Hematopoietic multipotent progenitor cell treated with erythropoietin and hydrocortisone succinate and interleukin-3 and kit ligand, for 17 days (in vitro differentiated cells): ENCODE measurements around the gene ZNF142.

Source experiments
- DNase-seq: peaks from one replicate; pipeline ENCODE4 v3.0.0-alpha.2; 2015; ENCODE audit warnings: low spot score

ZNF142 gene

DNA sequence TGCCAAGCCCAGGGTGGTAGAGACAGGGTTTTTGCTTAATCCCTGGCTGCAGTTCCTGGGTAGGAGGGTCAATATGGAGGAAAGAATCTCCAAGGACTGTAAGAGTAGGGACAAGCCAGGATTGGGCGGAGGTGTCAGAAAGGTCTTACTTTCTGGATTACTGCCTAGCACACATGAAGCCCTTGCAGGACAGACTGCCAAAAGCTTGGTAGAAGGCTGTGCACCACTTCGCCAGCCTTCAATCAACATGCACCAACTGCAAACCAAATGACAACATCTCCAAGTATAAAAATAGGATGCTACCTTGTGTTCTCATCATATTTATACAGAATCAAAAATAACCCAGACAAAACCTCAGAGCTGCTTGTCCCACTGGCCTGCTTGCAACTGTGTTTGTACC, 3.7 kb downstream of the ZNF142 start:
- no peak for DNase-seq

DNA sequence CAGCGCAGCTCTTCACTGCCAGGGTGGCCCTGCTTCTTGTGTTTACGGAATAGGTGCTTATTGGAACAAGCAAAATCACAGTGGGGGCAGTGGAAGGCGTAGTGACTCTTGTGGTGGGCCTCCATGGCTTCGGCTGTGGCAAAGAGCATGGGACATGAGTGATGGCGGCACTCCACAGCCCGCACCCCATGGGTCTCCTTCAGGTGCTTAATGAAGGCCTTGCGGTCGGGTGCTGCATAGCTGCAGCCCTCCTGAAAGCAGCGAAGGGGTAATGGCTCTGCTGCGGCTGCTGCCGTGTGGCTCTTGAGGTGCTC, 10.7 kb downstream of the ZNF142 start:
- no peak for DNase-seq

DNA sequence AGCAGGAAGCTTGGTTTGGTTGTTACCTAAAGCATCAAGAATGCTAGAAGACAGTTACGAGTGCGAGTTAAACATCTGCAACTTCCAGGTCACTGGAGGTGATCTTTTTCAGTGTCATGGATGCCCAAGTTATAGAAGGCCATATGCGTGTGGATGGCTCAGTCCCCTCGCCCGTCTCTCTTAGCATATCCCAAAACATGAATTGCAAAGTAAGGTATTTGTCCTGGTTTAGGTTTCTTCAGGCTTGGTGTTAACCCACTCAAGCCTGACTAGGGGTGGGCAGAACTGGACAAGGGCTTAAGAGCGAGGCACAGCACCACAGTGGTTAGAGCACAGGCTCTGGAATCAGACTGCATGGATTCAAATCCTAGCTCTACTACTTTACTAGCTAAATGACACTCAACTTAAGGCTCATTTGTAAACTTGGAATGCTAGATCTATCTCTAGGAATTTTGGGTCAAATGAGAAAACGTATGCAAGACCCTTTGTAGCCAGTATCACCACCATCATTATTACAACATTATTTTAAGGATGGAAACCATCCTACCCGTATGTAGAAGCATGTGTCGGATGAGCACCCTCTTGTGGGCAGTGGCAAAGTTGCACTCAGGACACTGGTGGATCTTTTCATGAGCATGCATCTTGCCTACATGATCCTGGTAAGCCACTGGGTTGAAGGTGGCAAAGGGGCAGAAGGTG, 11.2 kb downstream of the ZNF142 start:
- DNase-seq: peak; percentile 56

DNA sequence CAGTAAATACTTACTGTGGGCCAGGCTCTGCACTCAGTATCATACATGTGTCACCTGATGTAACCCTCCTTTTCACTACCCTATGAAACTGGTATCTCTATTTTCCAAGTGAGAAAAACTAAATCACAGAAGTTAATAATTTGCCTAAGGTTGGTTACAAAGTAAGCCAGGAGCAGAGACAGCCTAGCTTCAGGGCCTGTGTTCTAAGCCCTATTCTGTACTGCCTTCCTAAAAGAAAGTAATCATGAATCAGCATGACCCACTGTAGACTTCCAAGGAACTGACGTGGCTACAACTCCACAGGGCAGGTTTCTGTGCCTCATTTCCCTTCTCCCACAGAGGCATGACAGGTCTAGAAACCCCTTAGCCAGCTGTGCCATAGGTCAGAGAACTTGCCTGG, 14.3 kb downstream of the ZNF142 start:
- DNase-seq: no peak

- DNase-seq: no peak
These were observed 14.7 kb downstream of the ZNF142 start for GRCh38 chr2:218644721-218645120.

- DNase-seq: no peak
These were observed 15.6 kb downstream of the ZNF142 start for GRCh38 chr2:218643751-218644310.

DNA sequence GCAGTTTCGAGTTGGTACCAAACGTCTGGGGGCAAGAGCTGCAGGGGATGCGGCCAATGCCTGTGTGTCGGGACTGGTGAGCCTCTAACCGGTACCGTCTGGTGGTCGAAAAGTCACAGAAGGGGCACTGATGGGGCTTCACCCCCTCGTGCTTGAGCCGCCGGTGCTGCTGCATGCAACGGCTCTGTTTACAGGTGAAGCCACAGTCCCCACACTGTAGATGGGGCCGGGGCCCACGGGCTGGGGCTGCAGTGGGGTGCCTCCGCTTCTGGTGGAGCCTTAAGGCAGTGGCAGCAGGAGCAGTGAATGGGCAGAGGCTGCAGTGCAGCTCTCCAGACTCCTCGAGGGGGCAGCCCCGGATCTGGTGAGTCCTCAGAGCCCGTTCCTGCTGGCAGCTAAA, 16.6 kb downstream of the ZNF142 start:
- no peak for DNase-seq

- DNase-seq: no peak
These were observed 17.2 kb downstream of the ZNF142 start for GRCh38 chr2:218642121-218642656.

- DNase-seq: no peak
These were observed 21.1 kb downstream of the ZNF142 start for GRCh38 chr2:218638372-218638771.

DNA sequence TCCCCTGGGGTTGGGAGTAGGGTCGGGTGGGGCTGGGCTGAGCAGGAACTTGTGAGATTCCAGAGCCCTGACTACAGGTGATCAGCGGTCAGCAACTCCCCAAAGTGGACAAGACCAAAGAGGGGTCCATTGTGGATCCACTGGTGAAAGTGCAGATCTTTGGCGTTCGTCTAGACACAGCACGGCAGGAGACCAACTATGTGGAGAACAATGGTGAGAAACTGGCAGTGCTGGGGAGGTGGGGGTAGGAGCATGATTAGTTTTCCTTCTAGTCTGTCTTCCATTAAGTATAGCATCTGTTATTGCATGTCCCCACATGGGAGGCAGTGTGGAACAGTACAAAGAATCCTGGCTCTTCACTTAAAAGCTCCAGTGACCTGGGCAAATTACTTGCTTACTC, 23.7 kb downstream of the ZNF142 start:
- no peak for DNase-seq

DNA sequence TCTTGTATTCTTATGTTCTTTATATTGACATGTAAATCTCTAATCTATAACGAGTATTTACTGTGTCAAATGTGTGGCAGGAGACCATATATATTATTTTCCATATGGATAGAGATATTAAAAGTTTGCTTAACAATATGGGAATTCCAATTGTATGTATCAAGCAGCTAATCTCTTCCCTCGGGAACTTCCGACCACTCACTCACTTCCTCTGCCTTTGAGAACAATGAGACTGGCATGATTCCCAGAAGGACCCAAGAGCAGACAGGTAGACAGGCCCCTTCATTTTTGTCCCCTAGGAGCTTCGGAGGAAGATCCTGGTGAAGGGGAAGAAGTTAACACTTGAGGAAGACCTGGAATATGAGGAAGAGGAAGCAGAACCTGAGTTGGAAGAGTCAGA, 27.6 kb downstream of the ZNF142 start:
- DNase-seq: no peak

- no peak for DNase-seq
These were observed 31.5 kb downstream of the ZNF142 start for GRCh38 chr2:218627939-218628338.

DNA sequence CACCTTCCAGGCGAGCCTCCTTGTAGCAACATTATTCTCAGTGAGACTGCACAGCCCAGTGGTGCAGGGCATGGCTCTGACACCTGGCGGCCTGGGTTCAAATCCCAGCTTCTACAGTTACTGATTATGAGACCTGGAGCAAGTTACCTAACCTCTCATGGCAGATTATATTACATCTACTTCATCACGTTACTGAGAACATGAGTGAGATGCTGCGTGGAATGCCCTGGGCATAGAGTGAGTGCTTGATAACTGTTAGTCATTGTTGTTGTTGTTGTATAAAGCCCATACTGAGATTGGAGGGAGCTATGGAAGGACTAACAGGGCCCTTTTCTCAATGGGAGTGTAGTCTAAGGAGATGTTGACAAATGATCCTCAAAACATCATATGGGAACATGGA, 33.1 kb downstream of the ZNF142 start:
- no peak for DNase-seq

DNA sequence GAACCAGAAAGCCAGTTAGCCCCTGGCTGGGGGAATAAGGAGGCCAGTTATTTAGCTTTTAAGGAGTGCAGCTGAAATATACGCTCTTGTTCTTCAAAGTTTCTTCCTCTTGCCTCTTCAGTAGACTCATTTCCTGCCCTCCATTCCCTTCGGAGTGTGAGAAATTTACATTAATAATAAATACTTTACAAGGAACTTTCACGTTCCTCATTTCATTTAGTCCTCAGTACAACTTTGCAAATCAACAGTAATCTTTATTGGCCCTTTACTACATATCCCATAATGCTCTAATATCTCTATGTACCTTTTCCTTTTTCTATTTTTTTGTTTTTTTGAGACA, 36.1 kb downstream of the ZNF142 start:
- DNase-seq: no peak

DNA sequence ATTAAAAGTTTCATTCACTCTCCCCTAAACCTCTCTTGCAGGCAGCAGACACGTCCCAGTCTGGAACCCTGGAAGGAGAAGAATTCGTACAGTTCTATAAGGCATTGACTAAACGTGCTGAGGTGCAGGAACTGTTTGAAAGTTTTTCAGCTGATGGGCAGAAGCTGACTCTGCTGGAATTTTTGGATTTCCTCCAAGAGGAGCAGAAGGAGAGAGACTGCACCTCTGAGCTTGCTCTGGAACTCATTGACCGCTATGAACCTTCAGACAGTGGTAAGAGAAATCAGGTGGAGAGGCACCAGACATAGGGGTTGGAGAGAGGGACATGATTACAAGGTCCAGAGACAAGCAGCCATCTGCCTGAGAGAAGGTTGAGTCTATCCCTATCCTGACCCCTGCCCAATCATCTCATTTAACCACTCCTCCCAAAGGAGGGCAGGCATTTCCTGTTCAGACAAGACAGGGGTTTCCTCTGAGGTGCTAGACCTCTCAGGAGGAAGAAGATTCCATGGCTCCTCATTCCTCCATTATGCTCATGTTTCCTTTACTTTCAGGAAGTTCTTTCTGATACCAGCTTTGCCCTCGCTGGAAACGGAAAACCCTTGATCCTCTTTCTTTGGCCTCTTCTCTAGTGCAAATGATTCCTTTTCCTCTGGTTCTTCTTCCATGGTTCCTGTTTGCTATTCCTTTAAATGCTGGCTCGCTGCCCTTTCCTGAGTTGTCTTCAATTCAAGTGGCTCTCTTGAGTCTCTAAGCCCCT, 36.6 kb downstream of the ZNF142 start:
- no peak for DNase-seq

- no peak for DNase-seq
These were observed 38.4 kb downstream of the ZNF142 start for GRCh38 chr2:218621007-218621406.

GRCh38 chr2:218618102-218618860, 41.1 kb downstream of the ZNF142 start:
- no peak for DNase-seq

DNA sequence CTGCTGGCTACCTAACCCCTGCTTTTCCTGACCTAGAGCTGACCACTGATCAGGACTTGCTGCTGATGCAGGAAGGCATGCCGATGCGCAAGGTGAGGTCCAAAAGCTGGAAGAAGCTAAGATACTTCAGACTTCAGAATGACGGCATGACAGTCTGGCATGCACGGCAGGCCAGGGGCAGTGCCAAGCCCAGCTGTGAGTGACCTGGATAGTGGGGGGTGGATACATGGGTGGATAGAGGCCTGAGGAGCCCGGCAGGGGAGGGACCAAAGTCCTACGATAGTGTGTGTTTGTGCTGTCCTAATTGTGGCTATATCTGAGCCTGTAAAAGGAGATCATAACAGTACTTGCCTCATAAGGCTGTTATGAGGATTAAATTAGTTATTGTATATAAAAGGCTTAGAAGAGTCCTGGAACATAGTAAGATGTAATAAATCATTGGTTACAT, 43.5 kb downstream of the ZNF142 start:
- no peak for DNase-seq

DNA sequence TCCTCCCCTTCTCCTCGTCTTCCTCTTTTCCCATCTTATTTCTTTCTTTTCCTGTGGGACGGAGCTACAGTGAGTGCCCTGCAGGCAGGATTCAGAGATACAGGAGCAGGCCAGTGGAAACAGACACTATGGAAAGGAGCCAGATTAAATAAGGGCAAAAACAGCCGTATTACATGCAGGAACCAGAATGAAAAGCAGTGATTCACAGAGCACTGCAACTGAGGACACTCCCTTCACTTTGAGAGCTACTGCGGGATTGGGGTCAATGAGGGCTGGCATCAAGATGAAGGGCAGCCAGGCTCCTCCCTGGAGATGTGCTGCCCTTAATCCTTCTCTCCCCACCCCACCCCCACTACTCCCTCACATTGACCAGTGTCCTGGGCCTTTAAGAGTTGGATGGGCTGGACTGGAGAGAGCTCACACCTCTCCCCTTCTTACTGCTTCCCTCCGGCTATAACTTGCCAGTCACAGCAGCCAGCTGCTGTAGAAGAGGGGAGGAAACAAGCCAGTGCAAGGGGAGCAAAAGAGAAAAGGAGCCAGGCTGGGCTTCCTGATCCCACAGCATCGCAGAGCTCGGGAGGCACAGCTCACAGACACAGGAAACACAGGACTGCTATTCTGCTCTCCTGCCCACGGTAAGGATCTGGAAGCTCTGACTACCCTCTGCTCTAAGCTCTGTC, 51.8 kb downstream of the ZNF142 start, which contains the start of gene PLCD4:
PLCD4 (plus strand) TSS at position 464 of the 680 bp plus-strand sequence. CDS start 7,841 bp downstream, outside the sequence.
- DNase-seq: no peak

DNA sequence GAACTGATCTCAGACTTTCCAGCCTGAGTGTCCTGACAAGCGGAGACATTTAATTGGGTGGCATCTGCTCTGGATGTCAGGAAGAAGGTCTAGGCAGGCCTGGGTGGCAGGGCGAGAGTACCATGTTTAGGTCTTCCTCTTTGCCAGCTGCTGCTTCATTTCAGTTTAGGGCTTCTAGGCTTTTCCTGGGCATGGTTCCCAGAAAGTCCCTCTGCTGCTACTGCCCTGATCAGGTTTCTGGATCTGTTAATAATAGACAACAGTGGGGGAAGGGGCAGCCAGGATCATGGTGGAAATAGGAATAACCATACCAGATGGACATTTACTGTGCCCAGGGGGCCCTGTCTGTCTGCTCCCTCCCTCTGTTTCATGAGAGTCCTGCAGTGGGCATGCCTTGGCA, 54.0 kb downstream of the ZNF142 start:
- DNase-seq: no peak
